Measurements from ENCODE around the gene KCNG2.

The KCNG2 gene

DNA sequence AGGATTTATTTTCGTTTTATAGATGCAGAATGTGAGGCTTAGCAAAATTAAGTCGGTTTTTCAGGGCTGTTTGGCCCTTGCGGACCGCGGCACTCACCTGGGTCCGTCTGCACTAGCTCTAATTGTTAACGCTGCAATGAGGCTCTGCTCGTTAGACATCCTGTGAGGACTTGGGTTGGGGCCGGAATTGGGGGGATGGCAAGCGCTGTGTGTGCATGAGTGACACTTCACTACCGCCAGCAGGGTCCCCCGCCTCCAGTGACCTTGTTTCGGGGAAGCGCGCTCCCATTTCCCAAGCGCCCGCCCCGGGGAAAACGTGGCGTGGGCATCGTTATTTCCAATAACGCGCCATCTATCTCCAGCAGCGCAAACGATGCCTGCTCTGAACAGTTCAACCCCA, 54.2 kb downstream of the KCNG2 start:
- no peak overlapping the region for H3K9ac ChIP-seq (ENCODE audit: low read length)
- peaks cover 4% of the 10 kb centered on the region; the same call in 1 of the 2 replicates for H3K27me3 ChIP-seq (ENCODE audit: control insufficient read depth, insufficient read depth, low read length)
- H3K36me3 ChIP-seq (ENCODE audit: control insufficient read depth, insufficient read depth, low read length): no peaks in the 10 kb centered on the region
- H3K4me1 ChIP-seq (ENCODE audit: control insufficient read depth, insufficient read depth, low read length): peaks cover 5% of the 10 kb centered on the region
- no peaks in the 10 kb centered on the region for H3K9me3 ChIP-seq (ENCODE audit: control insufficient read depth, insufficient read depth, low read depth, low read length)
- no peak overlapping the region for H3K4me3 ChIP-seq (ENCODE audit: low read depth, low read length)
- no peak overlapping the region for H3K27ac ChIP-seq (ENCODE audit: low read depth, low read length)

- H3K36me3 ChIP-seq (ENCODE audit: control insufficient read depth, insufficient read depth, low read length): no peaks in the 10 kb centered on the region
- H3K27ac ChIP-seq (ENCODE audit: low read depth, low read length): no peak overlapping the region
- no peaks in the 10 kb centered on the region for H3K9me3 ChIP-seq (ENCODE audit: control insufficient read depth, insufficient read depth, low read depth, low read length)
- peaks cover 4% of the 10 kb centered on the region; the same call in 1 of the 2 replicates for H3K27me3 ChIP-seq (ENCODE audit: control insufficient read depth, insufficient read depth, low read length)
- H3K4me3 ChIP-seq (ENCODE audit: low read depth, low read length): no peak overlapping the region
- peaks cover 5% of the 10 kb centered on the region for H3K4me1 ChIP-seq (ENCODE audit: control insufficient read depth, insufficient read depth, low read length)
- no peak overlapping the region for H3K9ac ChIP-seq (ENCODE audit: low read length)
Measured at GRCh38 chr18:79852561-79853302, 55.0 kb downstream of the KCNG2 start.

GRCh38 chr18:79853303-79853992, 55.7 kb downstream of the KCNG2 start:
- Histone ChIP-seq H3K9ac (ENCODE audit: low read length) (no peak overlapping the region), H3K9me3 (ENCODE audit: control insufficient read depth, insufficient read depth, low read depth, low read length) (no peaks in the 10 kb centered on the region), H3K36me3 (ENCODE audit: control insufficient read depth, insufficient read depth, low read length) (no peaks in the 10 kb centered on the region), H3K4me1 (ENCODE audit: control insufficient read depth, insufficient read depth, low read length) (peaks cover 5% of the 10 kb centered on the region), H3K27ac (ENCODE audit: low read depth, low read length) (no peak overlapping the region), H3K27me3 (ENCODE audit: control insufficient read depth, insufficient read depth, low read length) (peaks cover 4% of the 10 kb centered on the region; the same call in 1 of the 2 replicates), H3K4me3 (ENCODE audit: low read depth, low read length) (no peak overlapping the region)

GRCh38 chr18:79853993-79854364, 56.2 kb downstream of the KCNG2 start:
- Histone ChIP-seq H3K9ac (ENCODE audit: low read length) (no peak overlapping the region), H3K4me1 (ENCODE audit: control insufficient read depth, insufficient read depth, low read length) (peaks cover 5% of the 10 kb centered on the region), H3K9me3 (ENCODE audit: control insufficient read depth, insufficient read depth, low read depth, low read length) (no peaks in the 10 kb centered on the region), H3K27me3 (ENCODE audit: control insufficient read depth, insufficient read depth, low read length) (peaks cover 4% of the 10 kb centered on the region; the same call in 1 of the 2 replicates), H3K27ac (ENCODE audit: low read depth, low read length) (no peak overlapping the region), H3K4me3 (ENCODE audit: low read depth, low read length) (no peak overlapping the region), H3K36me3 (ENCODE audit: control insufficient read depth, insufficient read depth, low read length) (no peaks in the 10 kb centered on the region)

- H3K27me3 ChIP-seq (ENCODE audit: control insufficient read depth, insufficient read depth, low read length): peaks cover 4% of the 10 kb centered on the region; the same call in 1 of the 2 replicates
- no peaks in the 10 kb centered on the region for H3K36me3 ChIP-seq (ENCODE audit: control insufficient read depth, insufficient read depth, low read length)
- no peak overlapping the region for H3K4me3 ChIP-seq (ENCODE audit: low read depth, low read length)
- H3K4me1 ChIP-seq (ENCODE audit: control insufficient read depth, insufficient read depth, low read length): peaks cover 5% of the 10 kb centered on the region
- H3K27ac ChIP-seq (ENCODE audit: low read depth, low read length): no peak overlapping the region
- no peaks in the 10 kb centered on the region for H3K9me3 ChIP-seq (ENCODE audit: control insufficient read depth, insufficient read depth, low read depth, low read length)
- no peak overlapping the region for H3K9ac ChIP-seq (ENCODE audit: low read length)
Measured at GRCh38 chr18:79855147-79855933, 57.6 kb downstream of the KCNG2 start.

- no peak overlapping the region for H3K27ac ChIP-seq (ENCODE audit: low read depth, low read length)
- no peak overlapping the region for H3K9ac ChIP-seq (ENCODE audit: low read length)
Measured at GRCh38 chr18:79856119-79857007, 58.6 kb downstream of the KCNG2 start.

GRCh38 chr18:79857082-79857671, 59.4 kb downstream of the KCNG2 start:
- Histone ChIP-seq H3K9me3 (ENCODE audit: control insufficient read depth, insufficient read depth, low read depth, low read length) (no peaks in the 10 kb centered on the region), H3K4me3 (ENCODE audit: low read depth, low read length) (no peak overlapping the region), H3K27me3 (ENCODE audit: control insufficient read depth, insufficient read depth, low read length) (peaks cover 4% of the 10 kb centered on the region; the same call in 1 of the 2 replicates), H3K9ac (ENCODE audit: low read length) (no peak overlapping the region), H3K36me3 (ENCODE audit: control insufficient read depth, insufficient read depth, low read length) (no peaks in the 10 kb centered on the region), H3K27ac (ENCODE audit: low read depth, low read length) (no peak overlapping the region), H3K4me1 (ENCODE audit: control insufficient read depth, insufficient read depth, low read length) (peaks cover 5% of the 10 kb centered on the region)

More at GRCh38 chr18:79856119-79857007, 58.6 kb downstream of the KCNG2 start:
- peaks cover 5% of the 10 kb centered on the region for H3K4me1 ChIP-seq (ENCODE audit: control insufficient read depth, insufficient read depth, low read length)
- H3K36me3 ChIP-seq (ENCODE audit: control insufficient read depth, insufficient read depth, low read length): no peaks in the 10 kb centered on the region
- H3K4me3 ChIP-seq (ENCODE audit: low read depth, low read length): no peak overlapping the region
- no peaks in the 10 kb centered on the region for H3K9me3 ChIP-seq (ENCODE audit: control insufficient read depth, insufficient read depth, low read depth, low read length)
- H3K27me3 ChIP-seq (ENCODE audit: control insufficient read depth, insufficient read depth, low read length): peaks cover 4% of the 10 kb centered on the region; the same call in 1 of the 2 replicates

DNA sequence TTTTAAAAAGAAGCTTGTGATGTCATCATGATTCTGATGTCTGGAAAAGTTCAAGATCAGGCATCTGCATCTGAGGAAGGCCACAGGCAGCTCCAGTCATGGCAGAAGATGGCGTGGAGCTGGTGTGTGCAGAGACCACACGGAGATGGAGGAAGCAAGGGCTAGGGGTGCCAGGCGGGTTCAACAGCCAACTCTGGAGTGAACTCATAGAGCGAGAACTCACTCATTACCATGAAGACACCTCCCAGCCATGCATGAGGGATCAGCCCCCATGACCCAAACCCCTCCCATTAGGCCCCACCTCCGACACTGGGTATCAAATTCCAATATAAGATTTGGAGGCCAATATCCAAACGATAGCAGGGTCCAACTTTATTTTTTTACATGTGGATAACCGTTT, 61.6 kb downstream of the KCNG2 start:
- peaks cover 4% of the 10 kb centered on the region; the same call in 1 of the 2 replicates for H3K27me3 ChIP-seq (ENCODE audit: control insufficient read depth, insufficient read depth, low read length)

DNA sequence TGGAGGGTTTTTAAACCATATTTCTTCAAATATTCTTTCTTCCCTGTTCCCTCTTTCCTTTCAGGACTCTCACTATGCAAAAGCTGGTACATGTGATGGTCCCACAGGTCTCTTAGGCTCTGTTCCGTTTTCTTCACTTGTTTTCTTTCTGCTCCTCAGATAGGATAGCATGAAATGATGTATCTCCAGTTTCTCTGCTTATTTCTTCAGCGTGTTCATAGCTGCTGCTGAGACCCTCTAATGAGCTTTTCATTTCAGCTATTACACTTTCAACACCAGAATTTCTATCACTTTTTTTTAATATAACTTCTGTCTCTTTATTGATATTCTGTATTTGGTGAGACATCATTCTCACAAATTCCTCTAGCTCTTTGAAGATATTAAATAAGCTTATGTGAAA, 63.9 kb downstream of the KCNG2 start:
- H3K4me1 ChIP-seq (ENCODE audit: control insufficient read depth, insufficient read depth, low read length): 0 out of 2 replicates have a peak, but pooled peaks cover under 1% of the 10 kb centered on the region
- no peak overlapping the region for H3K9ac ChIP-seq (ENCODE audit: low read length)

More for the DNA sequence above, 61.6 kb downstream of the KCNG2 start:
- H3K27ac ChIP-seq (ENCODE audit: low read depth, low read length): no peak overlapping the region
- no peaks in the 10 kb centered on the region for H3K9me3 ChIP-seq (ENCODE audit: control insufficient read depth, insufficient read depth, low read depth, low read length)
- H3K4me3 ChIP-seq (ENCODE audit: low read depth, low read length): no peak overlapping the region
- peaks cover 5% of the 10 kb centered on the region for H3K4me1 ChIP-seq (ENCODE audit: control insufficient read depth, insufficient read depth, low read length)
- no peak overlapping the region for H3K9ac ChIP-seq (ENCODE audit: low read length)
- no peaks in the 10 kb centered on the region for H3K36me3 ChIP-seq (ENCODE audit: control insufficient read depth, insufficient read depth, low read length)

GRCh38 chr18:79862562-79862961, 64.8 kb downstream of the KCNG2 start:
- H3K27me3 ChIP-seq (ENCODE audit: control insufficient read depth, insufficient read depth, low read length): no peaks in the 10 kb centered on the region

More for the DNA sequence above, 63.9 kb downstream of the KCNG2 start:
- Histone ChIP-seq H3K36me3 (ENCODE audit: control insufficient read depth, insufficient read depth, low read length) (no peaks in the 10 kb centered on the region), H3K27me3 (ENCODE audit: control insufficient read depth, insufficient read depth, low read length) (no peaks in the 10 kb centered on the region), H3K9me3 (ENCODE audit: control insufficient read depth, insufficient read depth, low read depth, low read length) (no peaks in the 10 kb centered on the region), H3K4me3 (ENCODE audit: low read depth, low read length) (no peak overlapping the region), H3K27ac (ENCODE audit: low read depth, low read length) (no peak overlapping the region)

More at GRCh38 chr18:79862562-79862961, 64.8 kb downstream of the KCNG2 start:
- Histone ChIP-seq H3K9ac (ENCODE audit: low read length) (no peak overlapping the region), H3K27ac (ENCODE audit: low read depth, low read length) (no peak overlapping the region), H3K9me3 (ENCODE audit: control insufficient read depth, insufficient read depth, low read depth, low read length) (no peaks in the 10 kb centered on the region), H3K4me3 (ENCODE audit: low read depth, low read length) (no peak overlapping the region), H3K4me1 (ENCODE audit: control insufficient read depth, insufficient read depth, low read length) (no peaks in the 10 kb centered on the region), H3K36me3 (ENCODE audit: control insufficient read depth, insufficient read depth, low read length) (no peaks in the 10 kb centered on the region)
